DOHH2 (cell line): ENCODE measurements around the gene SERINC4.

Source experiments
- CTCF ChIP-seq: fragments of 200-600 bp; sonication (generic); IDR thresholded peaks from one replicate; pipeline ENCODE4 v1.5.1; 2014; ENCODE audit warnings: antibody characterized with exemption, mild to moderate bottlenecking, low read depth, low read length; ENCODE audit not compliant: poor library complexity, severe bottlenecking
- EZH2phosphoT487 ChIP-seq: fragments of 200-600 bp; sonication (generic); IDR thresholded peaks from 2 replicates; pipeline ENCODE4 v1.6.1; 2017; ENCODE audit warnings: borderline replicate concordance, mild to moderate bottlenecking, antibody characterized with exemption, low read length, moderate library complexity, mixed read lengths

GRCh38 chr15:43772624-43773023, 27.4 kb downstream of the SERINC4 start:
- no peak for TF ChIP-seq CTCF
- TF ChIP-seq EZH2phosphoT487, result no peak
